CD4-positive, alpha-beta T cell treated with Interferon alpha-2 for 1 hour (primary cell): ENCODE measurements around the gene PAQR4.

Experiments used
- DNase-seq, 2 donors: peaks; one replicate each; pipeline ENCODE4 v3.0.0-alpha.2; 2020 to 2022

PAQR4 gene

GRCh38 chr16:2981177-2981898, 12.2 kb downstream of the PAQR4 start:
- DNase-seq = no peak

- DNase-seq = no peak
Observed at GRCh38 chr16:2981899-2982250, 12.7 kb downstream of the PAQR4 start.

- no peak for DNase-seq
Observed at GRCh38 chr16:2982402-2982801, 13.3 kb downstream of the PAQR4 start.

GRCh38 chr16:2983706-2984136, 14.6 kb downstream of the PAQR4 start:
- peak; percentile 63 to 74 for DNase-seq

- no peak for DNase-seq
Observed at GRCh38 chr16:2985462-2985861, 16.3 kb downstream of the PAQR4 start.

- DNase-seq = no peak
Observed at GRCh38 chr16:2985893-2986355, 16.8 kb downstream of the PAQR4 start.

- no peak for DNase-seq
Observed at GRCh38 chr16:2986623-2987188, 17.6 kb downstream of the PAQR4 start.

GRCh38 chr16:2987286-2987685, 18.1 kb downstream of the PAQR4 start:
- DNase-seq = no peak

- no peak for DNase-seq
Observed at GRCh38 chr16:2987833-2988232, 18.7 kb downstream of the PAQR4 start.

GRCh38 chr16:2988590-2989099, 19.5 kb downstream of the PAQR4 start:
- no peak for DNase-seq

GRCh38 chr16:2990891-2991290, 21.7 kb downstream of the PAQR4 start:
- DNase-seq = no peak

- no peak for DNase-seq
Observed at GRCh38 chr16:2991566-2992261, 22.6 kb downstream of the PAQR4 start.

GRCh38 chr16:2992383-2993081, 23.4 kb downstream of the PAQR4 start:
- DNase-seq = no peak

- no peak for DNase-seq
Observed at GRCh38 chr16:2996298-2996697, 27.1 kb downstream of the PAQR4 start.

- DNase-seq = no peak
Observed at GRCh38 chr16:2999929-3000328, 30.8 kb downstream of the PAQR4 start.

GRCh38 chr16:3000540-3000939, 31.4 kb downstream of the PAQR4 start:
- no peak for DNase-seq

GRCh38 chr16:3001316-3001715, 32.2 kb downstream of the PAQR4 start:
- no peak for DNase-seq

- peak; percentile 98 to 99 for DNase-seq
Observed at GRCh38 chr16:3003582-3004270, 34.6 kb downstream of the PAQR4 start.

- DNase-seq = no peak
Observed at GRCh38 chr16:3004319-3004718, 35.2 kb downstream of the PAQR4 start.

- DNase-seq = no peak
Observed at GRCh38 chr16:3004781-3005284, 35.7 kb downstream of the PAQR4 start.

- no peak for DNase-seq
Observed at GRCh38 chr16:3007059-3007956, 38.2 kb downstream of the PAQR4 start.
